Endothelial cell of umbilical vein (primary cell): ENCODE results near the gene HLA-DMA. TPM values are rescaled to one million over a fixed set of nuclear protein-coding genes. Genes with fewer than 3 reads are reported as not detected.

Source experiments
- BruUV-seq: library from RNA; stranded (reverse); fragments of 400-500 nt; replicated peaks from 2 replicates; lab custom pipeline; 2021; lab: Mats Ljungman, UMichigan
- CTCF ChIA-PET: fragments of 300-600, 350-600 bp; sonication (Branson Sonifier 250); formaldehyde crosslinking; loops from one replicate; lab custom pipeline; 2021; ENCODE audit warnings: antibody characterized with exemption, inconsistent platforms; lab: Charles Lee
- POLR2A ChIA-PET: fragments of 300-600, 350-600 bp; sonication (Branson Sonifier 250); formaldehyde crosslinking; loops from one replicate; lab custom pipeline; 2021; ENCODE audit warnings: antibody characterized with exemption, inconsistent platforms; lab: Charles Lee
- DNase-seq: peaks from one replicate; pipeline ENCODE4 v3.0.0-alpha.2; 2011; ENCODE audit warnings: low read depth, low spot score
- FAIRE-seq: peaks from 2 replicates; lab custom pipeline; 2011; peaks lifted over from hg19 to GRCh38; lab: Jason Lieb, UNC
- H2AFZ ChIP-seq: 2 replicates; pipeline ENCODE4 v1.6.0; 2012; ENCODE audit warnings: low read depth, low read length, control low read depth, inconsistent platforms
- H3K27ac ChIP-seq: 2 replicates; pipeline ENCODE4 v1.5.1; 2011; ENCODE audit warnings: low read depth, mild to moderate bottlenecking, control low read depth, low read length, moderate library complexity; ENCODE audit not compliant: insufficient read depth
- H3K27me3 ChIP-seq, 2 experiments: 2 replicates each; pipeline versions ENCODE4 v1.6.0 to v1.6.1; 2011; ENCODE audit warnings: low read length in 2 of 2, mixed read lengths in 1 of 2; ENCODE audit not compliant: control insufficient read depth in 2 of 2, insufficient read depth in 2 of 2
- H3K36me3 ChIP-seq, 2 experiments: 2 replicates in 1 of 2; 3 replicates in 1 of 2; pipeline ENCODE4 v1.5.1; 2011; ENCODE audit warnings: low read length in 2 of 2, mild to moderate bottlenecking in 1 of 2, moderate library complexity in 1 of 2; ENCODE audit not compliant: control insufficient read depth in 2 of 2, insufficient read depth in 2 of 2; ENCODE audit errors: extremely low read depth in 1 of 2
- H3K4me1 ChIP-seq: 3 replicates; pipeline ENCODE4 v1.5.1; 2011; ENCODE audit warnings: mild to moderate bottlenecking, low read length; ENCODE audit not compliant: control insufficient read depth, insufficient read depth; ENCODE audit errors: extremely low read depth
- H3K4me2 ChIP-seq: 2 replicates; pipeline ENCODE4 v1.6.1; 2011; ENCODE audit warnings: low read length, control low read depth, mixed read lengths; ENCODE audit not compliant: insufficient read depth
- H3K4me3 ChIP-seq, 3 experiments: fragments of 200-600 bp in 1 of 3; sonication (generic), shearing (Covaris generic) in 1 of 3; replicated peaks in 1 of 3; 2 replicates each; pipeline ENCODE4 v1.5.1; 2011 to 2016; ENCODE audit warnings: control low read depth in 3 of 3, low read length in 3 of 3, mild to moderate bottlenecking in 2 of 3, inconsistent platforms in 1 of 3, low read depth in 1 of 3, moderate library complexity in 1 of 3; ENCODE audit not compliant: insufficient read depth in 1 of 3
- H3K79me2 ChIP-seq: 2 replicates; pipeline ENCODE4 v1.6.0; 2012; ENCODE audit warnings: low read length, inconsistent platforms; ENCODE audit not compliant: control insufficient read depth, insufficient read depth
- H3K9ac ChIP-seq: replicated peaks from 2 replicates; pipeline ENCODE3; 2011; ENCODE audit warnings: low read length, control low read depth; ENCODE audit not compliant: insufficient read depth; ENCODE audit errors: extremely low read depth
- H3K9me1 ChIP-seq: replicated peaks from 3 replicates; pipeline ENCODE4 v1.6.0; 2011; ENCODE audit warnings: mild to moderate bottlenecking, low read length; ENCODE audit not compliant: control insufficient read depth, insufficient read depth; ENCODE audit errors: extremely low read depth
- H3K9me3 ChIP-seq: replicated peaks from 2 replicates; pipeline ENCODE4 v1.5.1; 2012; ENCODE audit warnings: low read length, inconsistent platforms; ENCODE audit not compliant: control insufficient read depth, insufficient read depth
- H4K20me1 ChIP-seq: replicated peaks from 2 replicates; pipeline ENCODE3; 2011; ENCODE audit warnings: mild to moderate bottlenecking, low read length; ENCODE audit not compliant: control insufficient read depth, insufficient read depth; ENCODE audit errors: extremely low read depth
- EZH2 ChIP-seq: IDR thresholded peaks from 2 replicates; pipeline ENCODE4 v1.6.1; 2012; ENCODE audit warnings: borderline replicate concordance, low read depth, mild to moderate bottlenecking, moderate library complexity, low read length, inconsistent platforms; ENCODE audit not compliant: severe bottlenecking
- FOS ChIP-seq: IDR thresholded peaks from 2 replicates; pipeline ENCODE4 v1.6.1; 2011; ENCODE audit warnings: mild to moderate bottlenecking, low read length, moderate library complexity, borderline replicate concordance; ENCODE audit not compliant: insufficient read depth
- GATA2 ChIP-seq: IDR thresholded peaks from 2 replicates; pipeline ENCODE4 v1.7.0; 2011; ENCODE audit warnings: low read depth, mild to moderate bottlenecking, moderate library complexity, mixed read lengths, low read length; ENCODE audit not compliant: insufficient read length, insufficient read depth
- JUN ChIP-seq: IDR thresholded peaks from 2 replicates; pipeline ENCODE4 v1.6.1; 2011; ENCODE audit warnings: borderline replicate concordance, low read depth; ENCODE audit not compliant: insufficient read length, insufficient read depth
- MYC ChIP-seq: IDR thresholded peaks from one replicate; pipeline ENCODE4 v1.6.1; 2011; ENCODE audit warnings: mild to moderate bottlenecking, low read depth, low read length
- POLR2A ChIP-seq: IDR thresholded peaks from 2 replicates; pipeline ENCODE4 v1.6.1; 2012; ENCODE audit warnings: low read depth, mild to moderate bottlenecking, control low read depth, low read length
- POLR2AphosphoS5 ChIP-seq: IDR thresholded peaks from 2 replicates; pipeline ENCODE4 v1.6.1; 2012; ENCODE audit warnings: low read depth, mild to moderate bottlenecking, control low read depth, low read length, moderate library complexity; ENCODE audit not compliant: insufficient read depth
- dilution Hi-C: fragments of 300-500 bp; cut with MboI; formaldehyde crosslinking; loops from one replicate; pipeline ENCODE4 v1.15.0; 2019; ENCODE audit warnings: low sequenced_read_pairs; ENCODE audit not compliant: extremely low pct_ligation_motif_present
- intact Hi-C: fragments of 100-400 bp; cut with micrococcal nuclease; formaldehyde crosslinking; loops from one replicate; pipeline ENCODE4 v1.10.0; 2022
- polyA plus RNA-seq, 4 experiments: library from polyadenylated mRNA; depleted of rRNA in 3 of 4; stranded (reverse) in 3 of 4; unstranded in 1 of 4; fragments of >200 nt; gene quantifications; 2 replicates each; pipeline versions ENCODE4 v1.2.1 to v1.2.3, GENCODE V29; 2011 to 2012; ENCODE audit warnings: missing spikeins in 1 of 4
- total RNA-seq: library from RNA; stranded (reverse); gene quantifications from 2 replicates; pipeline ENCODE4 v1.2.3, GENCODE V29; 2021
- TF ChIP-seq, protein P1 (sequence below): IDR thresholded peaks from 2 replicates; pipeline ENCODE4 v1.6.1; 2011; ENCODE audit not compliant: insufficient read depth, insufficient read length
- TF ChIP-seq, protein P2 (sequence below), 2 donors: IDR thresholded peaks; 1 replicate in 1 of 2; 2 replicates in 1 of 2; pipeline ENCODE4 v1.5.1; 2011; ENCODE audit warnings: low read length in 2 of 2, mild to moderate bottlenecking in 2 of 2, moderate library complexity in 2 of 2, control low read depth in 1 of 2, inconsistent platforms in 1 of 2, low read depth in 1 of 2; ENCODE audit not compliant: insufficient read depth in 1 of 2; ENCODE audit errors: extremely low read depth in 1 of 2

HLA-DMA gene
- total and polyA plus RNA-seq, 2 donors (not counting 3 experiments of a cell fraction or from before 2014, with no cell fraction given), result 1.2 to 7.7 TPM

DNA sequence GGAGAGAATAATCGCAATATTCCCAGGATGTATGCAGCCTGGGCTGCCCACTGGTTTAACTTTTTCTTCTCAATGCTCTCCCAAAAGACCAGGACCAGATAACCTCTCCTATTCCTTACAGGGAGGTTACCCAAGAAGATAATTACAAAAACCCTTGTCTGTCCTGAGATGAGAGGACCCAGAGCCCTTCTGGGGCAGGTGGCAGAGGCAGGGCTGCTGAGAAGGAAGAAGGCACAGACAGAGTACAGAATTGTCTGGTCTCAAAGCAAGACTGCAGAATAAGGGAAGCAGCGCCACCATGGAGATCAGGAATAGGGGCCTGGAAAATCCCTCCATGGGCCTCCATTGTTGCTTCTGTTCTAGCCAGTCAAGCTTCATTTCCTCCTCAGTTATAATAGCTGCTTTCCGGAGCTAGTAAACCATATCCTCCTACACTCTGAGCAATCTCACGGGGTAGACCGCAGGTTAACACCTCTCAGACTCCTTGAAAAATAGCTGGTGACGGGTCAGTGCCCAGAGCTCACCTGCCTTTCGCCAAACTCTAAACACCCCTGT is 11.6 kb downstream of the HLA-DMA start:
- Histone ChIP-seq H4K20me1 (no peaks in the 10 kb centered on the region), H3K4me2 (no peak overlapping the region), H3K27ac (no peak overlapping the region), H3K79me2 (no peaks in the 10 kb centered on the region), H3K36me3 (no peaks in the 10 kb centered on the region), H3K4me1 (peaks cover 7% of the 10 kb centered on the region), H3K9me1 (no peaks in the 10 kb centered on the region), H3K9ac (no peak overlapping the region), H2AFZ (peak overlapping the region; percentile 15), H3K27me3 (peaks cover 31 to 58% of the 10 kb centered on the region in 2 experiments), H3K9me3 (no peaks in the 10 kb centered on the region), H3K4me3 (no peak overlapping the region)
- TF ChIP-seq, protein P1, sequence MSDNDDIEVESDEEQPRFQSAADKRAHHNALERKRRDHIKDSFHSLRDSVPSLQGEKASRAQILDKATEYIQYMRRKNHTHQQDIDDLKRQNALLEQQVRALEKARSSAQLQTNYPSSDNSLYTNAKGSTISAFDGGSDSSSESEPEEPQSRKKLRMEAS, result no peak
- no peak for TF ChIP-seq FOS
- TF ChIP-seq EZH2, result no peak
- no peak for TF ChIP-seq JUN
- TF ChIP-seq, protein P2, sequence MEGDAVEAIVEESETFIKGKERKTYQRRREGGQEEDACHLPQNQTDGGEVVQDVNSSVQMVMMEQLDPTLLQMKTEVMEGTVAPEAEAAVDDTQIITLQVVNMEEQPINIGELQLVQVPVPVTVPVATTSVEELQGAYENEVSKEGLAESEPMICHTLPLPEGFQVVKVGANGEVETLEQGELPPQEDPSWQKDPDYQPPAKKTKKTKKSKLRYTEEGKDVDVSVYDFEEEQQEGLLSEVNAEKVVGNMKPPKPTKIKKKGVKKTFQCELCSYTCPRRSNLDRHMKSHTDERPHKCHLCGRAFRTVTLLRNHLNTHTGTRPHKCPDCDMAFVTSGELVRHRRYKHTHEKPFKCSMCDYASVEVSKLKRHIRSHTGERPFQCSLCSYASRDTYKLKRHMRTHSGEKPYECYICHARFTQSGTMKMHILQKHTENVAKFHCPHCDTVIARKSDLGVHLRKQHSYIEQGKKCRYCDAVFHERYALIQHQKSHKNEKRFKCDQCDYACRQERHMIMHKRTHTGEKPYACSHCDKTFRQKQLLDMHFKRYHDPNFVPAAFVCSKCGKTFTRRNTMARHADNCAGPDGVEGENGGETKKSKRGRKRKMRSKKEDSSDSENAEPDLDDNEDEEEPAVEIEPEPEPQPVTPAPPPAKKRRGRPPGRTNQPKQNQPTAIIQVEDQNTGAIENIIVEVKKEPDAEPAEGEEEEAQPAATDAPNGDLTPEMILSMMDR (IDR thresholded peaks at IDR 0.05; ENCODE audit: extremely low read depth in 1 of 2, insufficient read depth in 1 of 2, low read depth in 1 of 2, low read length in 2 of 2), result no peak
- TF ChIP-seq POLR2AphosphoS5, result no peak
- TF ChIP-seq GATA2, result no peak
- no peak for TF ChIP-seq POLR2A
- TF ChIP-seq MYC, result no peak
- BruUV-seq, result no TSS peak
- ChIA-PET CTCF (interaction anchor here (0.6 to 5.7 kb wide), 8 partner anchors 8 to 410 kb away, joined by 3 to 53 read pairs (median 4); partner anchors contain the start of gene HLA-DMA), POLR2A (interaction anchor here (0.6 to 3.1 kb wide), 2 partner anchors 31 to 40 kb away, joined by 9 to 29 read pairs; no protein-coding TSS in a partner anchor)
- FAIRE-seq (no peak), DNase-seq (peak; percentile 68)
- intact Hi-C loops, result loop anchor here (2.0 kb wide), 1 partner anchor 26 kb away; no protein-coding TSS in a partner anchor
- dilution Hi-C loops, result no loop called here
